Thymus (tissue), 11 donors: ENCODE measurements around the gene ARL5C. TPM values are rescaled to one million over a fixed set of nuclear protein-coding genes. Genes with fewer than 3 reads are reported as not detected.

ENCODE experiments used
- DNase-seq, 9 donors: peaks; one replicate each; pipeline ENCODE4 v3.0.0-alpha.2; 2013; ENCODE audit warnings: low spot score in 9 of 9, low read depth in 6 of 9, missing footprints in 1 of 9
- H3K27ac ChIP-seq, 2 donors: one replicate each; pipeline ENCODE4 v1.5.1; 2013; ENCODE audit warnings: control low read depth in 1 of 2, low read depth in 1 of 2, low read length in 1 of 2, mild to moderate bottlenecking in 1 of 2, moderate library complexity in 1 of 2
- H3K27me3 ChIP-seq, 2 donors: one replicate each; pipeline ENCODE4 v1.5.1; 2013; ENCODE audit warnings: low read length in 1 of 2; ENCODE audit not compliant: control insufficient read depth in 2 of 2, insufficient read depth in 1 of 2
- H3K36me3 ChIP-seq, 2 donors: one replicate each; pipeline ENCODE4 v1.5.1; 2013; ENCODE audit warnings: low read length in 1 of 2, mild to moderate bottlenecking in 1 of 2, moderate library complexity in 1 of 2; ENCODE audit not compliant: control insufficient read depth in 2 of 2, insufficient read depth in 2 of 2
- H3K4me1 ChIP-seq, 2 donors: one replicate each; pipeline ENCODE4 v1.5.1; 2013; ENCODE audit warnings: low read length in 2 of 2; ENCODE audit not compliant: control insufficient read depth in 2 of 2, insufficient read depth in 2 of 2
- H3K4me3 ChIP-seq, 2 donors: one replicate each; pipeline ENCODE4 v1.5.1; 2013; ENCODE audit warnings: low read length in 2 of 2, control low read depth in 1 of 2, mild to moderate bottlenecking in 1 of 2
- H3K9me3 ChIP-seq, 2 donors: one replicate each; pipeline ENCODE4 v1.5.1; 2013; ENCODE audit warnings: low read length in 1 of 2, mild to moderate bottlenecking in 1 of 2; ENCODE audit not compliant: control insufficient read depth in 2 of 2, insufficient read depth in 1 of 2
- WGBS: extraction: QIAGEN DNeasy Blood & Tissue Kit; methylation state at CpG from one replicate; pipeline ENCODE4 v1.1.7; 2013; 5-methylcytosine and 5-hydroxymethylcytosine counted together
- polyA plus RNA-seq: library from polyadenylated mRNA; stranded (reverse); fragments of 200-250 nt; gene quantifications from one replicate; pipeline ENCODE4 v1.2.3, GENCODE V29; 2013
- total RNA-seq: library from RNA; stranded (reverse); fragments of 120-200 nt; gene quantifications from one replicate; pipeline ENCODE4 v1.2.4, GENCODE V29; 2013
- donor health status: healthy.

The ARL5C gene
- total and polyA plus RNA-seq, 2 donors: 3.7 to 6.3 TPM

DNA sequence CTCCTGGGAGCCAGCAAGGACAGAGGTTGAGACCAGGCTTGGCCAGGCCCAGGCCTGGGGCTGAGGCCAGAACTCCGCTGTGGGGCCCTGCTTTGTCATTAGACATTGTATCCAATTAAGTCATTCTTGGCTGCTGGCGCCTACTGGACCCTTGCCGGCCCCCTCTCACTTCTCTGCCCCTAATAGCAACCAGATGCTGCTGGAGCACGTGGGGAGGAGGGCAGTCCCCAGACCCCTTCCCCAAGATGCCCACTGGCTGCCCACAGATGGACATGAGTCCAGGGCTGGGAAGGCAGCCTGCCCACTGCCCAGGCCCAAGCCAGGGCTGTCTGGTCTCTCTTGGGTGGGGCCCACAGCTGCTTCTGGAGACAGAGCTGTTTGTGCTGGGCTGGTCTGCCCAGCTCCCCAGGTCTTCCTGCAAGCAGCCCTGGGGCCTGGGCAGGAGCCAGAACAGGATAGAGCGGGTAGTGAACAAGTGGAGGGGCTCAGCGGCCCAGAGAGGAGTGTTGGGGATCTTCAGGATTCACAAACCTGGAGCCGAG lies 22.3 kb downstream of the ARL5C start:
- peak overlapping the region; percentile 36 to 75 for H3K27ac ChIP-seq
- H3K36me3 ChIP-seq: no peaks in the 10 kb centered on the region
- 95% methylated on average over 7 of the region's 7 CpGs for WGBS
- no peak overlapping the region for H3K4me3 ChIP-seq
- peaks cover 0 to 3% of the 10 kb centered on the region in 2 donors for H3K9me3 ChIP-seq
- DNase-seq: no peak
- H3K4me1 ChIP-seq: peaks cover 6 to 12% of the 10 kb centered on the region in 2 donors
- peaks cover 0 to 10% of the 10 kb centered on the region in 2 donors for H3K27me3 ChIP-seq

DNA sequence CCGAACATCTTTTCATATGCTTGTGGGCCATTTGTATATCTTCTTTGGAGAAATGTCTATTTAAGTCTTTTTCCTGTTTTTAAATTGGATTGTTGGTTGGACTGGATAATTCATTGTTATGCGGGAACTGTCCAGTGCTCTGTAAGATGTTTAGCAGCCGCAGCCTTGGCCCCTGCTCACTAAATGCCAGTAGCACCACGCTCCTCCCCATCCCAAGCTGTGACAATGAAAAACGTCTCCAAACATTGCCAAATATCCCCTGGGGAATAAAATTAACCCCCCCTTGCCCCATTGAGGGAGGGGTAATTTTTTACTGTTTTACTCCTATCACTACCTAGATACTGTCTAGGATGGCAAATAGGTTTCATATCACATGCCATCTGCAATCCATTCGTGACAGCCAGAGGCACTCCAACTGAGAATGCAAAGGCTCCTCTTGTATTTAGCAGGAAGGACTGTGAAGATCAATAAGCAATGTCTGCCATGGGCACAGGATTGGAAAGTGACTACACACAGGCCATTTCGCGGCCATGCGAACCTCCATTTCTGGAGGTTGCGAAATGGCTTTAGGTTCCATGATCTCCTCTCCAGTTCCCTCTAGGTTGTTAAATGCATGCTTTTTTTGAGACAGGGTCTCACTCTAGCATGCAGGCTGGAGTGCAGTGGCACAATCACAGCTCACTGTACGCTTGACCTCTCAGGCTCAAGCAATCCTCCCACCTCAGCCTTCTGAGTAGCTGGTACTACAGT lies 23.9 kb downstream of the ARL5C start:
- DNase-seq: no peak
- no peak overlapping the region for H3K4me3 ChIP-seq
- peaks cover 0 to 4% of the 10 kb centered on the region in 2 donors for H3K36me3 ChIP-seq
- WGBS: 98% methylated on average over 11 of the region's 11 CpGs
- H3K4me1 ChIP-seq: peaks cover 6 to 12% of the 10 kb centered on the region in 2 donors
- H3K27me3 ChIP-seq: peaks cover 0 to 3% of the 10 kb centered on the region in 2 donors
- H3K9me3 ChIP-seq: peaks cover 0 to 3% of the 10 kb centered on the region in 2 donors
- H3K27ac ChIP-seq: no peak overlapping the region

DNA sequence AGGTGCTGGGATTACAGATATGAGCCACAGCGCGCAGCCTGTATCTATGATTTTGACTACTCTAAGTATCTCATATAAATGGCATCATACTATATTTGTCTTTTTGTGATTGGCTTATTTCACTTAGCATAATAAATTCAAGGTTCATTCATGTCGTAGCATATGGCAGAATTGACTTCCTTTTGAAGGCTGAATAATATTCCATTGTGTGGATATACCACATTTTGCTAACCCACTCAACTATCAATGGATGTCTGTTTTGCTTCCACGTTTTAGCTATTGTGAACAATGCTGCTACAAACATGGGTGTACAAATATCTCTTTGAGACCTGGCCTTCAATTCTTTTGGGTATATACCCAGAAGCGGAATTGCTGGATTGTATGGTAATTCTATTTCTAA lies 24.7 kb downstream of the ARL5C start:
- H3K27ac ChIP-seq: no peak overlapping the region
- WGBS: over 99% methylated on average over 5 of the region's 5 CpGs
- H3K4me3 ChIP-seq: no peak overlapping the region
- H3K27me3 ChIP-seq: peaks cover 0 to 2% of the 10 kb centered on the region in 2 donors
- H3K9me3 ChIP-seq: peaks cover 0 to 3% of the 10 kb centered on the region in 2 donors
- H3K36me3 ChIP-seq: peaks cover 0 to 6% of the 10 kb centered on the region in 2 donors
- DNase-seq: no peak
- H3K4me1 ChIP-seq: peaks cover 6 to 12% of the 10 kb centered on the region in 2 donors

DNA sequence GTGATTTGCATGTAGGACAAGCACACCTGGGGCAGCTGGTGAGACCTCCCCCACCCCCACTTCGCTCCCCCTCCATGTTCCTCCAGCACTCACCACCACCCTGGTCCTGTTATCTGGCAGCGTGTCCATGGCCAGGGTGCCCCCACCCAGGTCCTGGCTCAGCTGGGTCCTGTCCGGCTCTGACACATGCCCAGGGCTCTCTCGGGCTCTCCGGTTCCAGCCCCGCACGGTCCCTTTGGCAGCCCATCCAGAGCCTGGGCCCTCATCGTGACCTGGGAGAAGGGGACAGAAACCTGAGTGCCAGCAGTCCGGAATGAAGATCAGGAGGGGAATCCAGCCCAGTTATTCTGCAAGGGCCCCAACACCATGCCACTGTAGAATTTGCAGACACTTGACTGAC lies 26.4 kb downstream of the ARL5C start:
- Histone ChIP-seq H3K4me1 (peaks cover 4 to 7% of the 10 kb centered on the region in 2 donors), H3K4me3 (no peak overlapping the region), H3K36me3 (peaks cover 0 to 10% of the 10 kb centered on the region in 2 donors), H3K27me3 (peaks cover 0 to 4% of the 10 kb centered on the region in 2 donors), H3K9me3 (peaks cover 0 to 3% of the 10 kb centered on the region in 2 donors), H3K27ac (no peak overlapping the region)
- 97% methylated on average over 9 of the region's 9 CpGs for WGBS
- DNase-seq: no peak

DNA sequence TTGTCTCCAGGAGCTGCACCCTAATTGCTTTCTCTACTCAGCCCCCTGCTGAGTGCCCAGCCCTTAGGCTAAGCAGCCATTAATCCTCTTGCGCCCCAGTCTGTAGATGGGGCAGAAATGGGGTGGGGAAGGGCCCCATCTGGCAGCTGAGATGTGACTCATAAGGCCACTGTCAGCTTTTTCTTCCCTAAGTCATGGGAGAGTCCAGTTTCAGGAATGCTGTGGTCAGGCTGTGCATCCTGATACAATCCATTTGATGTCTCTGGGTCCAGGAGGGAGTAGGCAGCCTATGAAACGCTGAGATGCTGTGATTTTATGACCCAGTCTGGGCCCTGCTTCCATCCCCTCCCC lies 26.8 kb downstream of the ARL5C start:
- peaks cover 0 to 3% of the 10 kb centered on the region in 2 donors for H3K9me3 ChIP-seq
- H3K36me3 ChIP-seq: peaks cover 0 to 10% of the 10 kb centered on the region in 2 donors
- H3K4me3 ChIP-seq: no peak overlapping the region
- H3K27me3 ChIP-seq: peaks cover 0 to 4% of the 10 kb centered on the region in 2 donors
- 92% methylated on average over 2 of the region's 2 CpGs for WGBS
- H3K27ac ChIP-seq: no peak overlapping the region
- peaks cover under 1 to 3% of the 10 kb centered on the region in 2 donors for H3K4me1 ChIP-seq
- no peak for DNase-seq

- 98% methylated on average over 13 of the region's 13 CpGs for WGBS
- H3K9me3 ChIP-seq: peaks cover 0 to 3% of the 10 kb centered on the region in 2 donors
- DNase-seq: no peak
- H3K4me3 ChIP-seq: no peak overlapping the region
- H3K36me3 ChIP-seq: peaks cover 0 to 12% of the 10 kb centered on the region in 2 donors
- H3K27me3 ChIP-seq: peaks cover 0 to 4% of the 10 kb centered on the region in 2 donors
- no peaks in the 10 kb centered on the region for H3K4me1 ChIP-seq
- H3K27ac ChIP-seq: no peak overlapping the region
Measured at GRCh38 chr17:39138431-39139160, 27.4 kb downstream of the ARL5C start.

GRCh38 chr17:39134878-39135277 lies 31.1 kb downstream of the ARL5C start:
- peaks cover 0 to 21% of the 10 kb centered on the region in 2 donors for H3K36me3 ChIP-seq
- no peak for DNase-seq
- H3K27me3 ChIP-seq: peaks cover 0 to 4% of the 10 kb centered on the region in 2 donors
- H3K4me1 ChIP-seq: peaks cover 0 to 4% of the 10 kb centered on the region in 2 donors
- H3K27ac ChIP-seq: no peak overlapping the region
- 90% methylated on average over 6 of the region's 6 CpGs for WGBS
- H3K4me3 ChIP-seq: no peak overlapping the region
- no peaks in the 10 kb centered on the region for H3K9me3 ChIP-seq

DNA sequence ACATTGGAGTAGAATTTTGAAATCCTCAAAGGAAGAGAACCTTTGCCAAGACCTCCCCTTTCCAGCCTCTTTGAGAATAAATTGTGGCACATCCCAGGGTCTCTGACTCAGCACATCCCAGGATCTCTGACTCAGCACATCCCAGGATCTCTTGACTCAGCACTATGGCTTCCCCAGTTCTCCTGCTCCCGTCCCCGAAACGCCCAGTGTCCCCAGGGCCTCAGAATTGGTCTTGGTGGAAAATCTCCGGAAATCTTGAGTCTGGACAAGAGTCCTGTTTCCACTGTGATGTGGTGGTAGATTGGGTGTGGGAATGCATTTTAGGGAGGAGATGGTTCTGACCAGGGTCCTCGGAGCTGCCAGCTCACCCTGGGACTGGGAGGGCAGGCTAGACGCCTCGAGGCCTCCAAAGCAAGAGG lies 33.8 kb downstream of the ARL5C start:
- H3K4me3 ChIP-seq: no peak overlapping the region

DNA sequence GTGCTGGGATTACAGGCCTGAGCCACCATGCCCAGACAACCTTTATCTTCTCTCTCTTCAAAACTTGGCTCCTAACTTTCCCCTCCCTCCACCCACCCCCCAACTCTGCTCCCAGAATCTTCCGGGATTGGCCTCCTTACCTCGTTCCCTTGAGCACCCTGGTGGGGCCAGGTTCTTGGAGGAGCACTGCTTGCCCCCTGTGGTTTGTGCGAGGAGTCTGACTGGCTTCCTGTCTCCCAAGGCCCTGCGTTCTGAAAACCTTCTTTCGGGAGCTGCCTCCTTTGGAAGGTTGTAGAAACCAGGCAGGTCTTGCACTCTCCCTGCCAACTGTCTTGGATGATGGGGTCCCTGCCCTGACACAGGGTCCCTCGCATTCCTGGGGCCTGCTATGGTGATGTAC lies 34.3 kb downstream of the ARL5C start:
- Histone ChIP-seq H3K27ac (no peak overlapping the region), H3K4me3 (no peak overlapping the region), H3K27me3 (peaks cover 0 to 2% of the 10 kb centered on the region in 2 donors), H3K9me3 (no peaks in the 10 kb centered on the region), H3K36me3 (peaks cover 0 to 18% of the 10 kb centered on the region in 2 donors), H3K4me1 (peaks cover 0 to 4% of the 10 kb centered on the region in 2 donors)
- no peak for DNase-seq
- 88% methylated on average over 6 of the region's 6 CpGs for WGBS

More for the DNA sequence above, 33.8 kb downstream of the ARL5C start:
- no peak for DNase-seq
- Histone ChIP-seq H3K27me3 (peaks cover 0 to 2% of the 10 kb centered on the region in 2 donors), H3K4me1 (peaks cover 0 to 4% of the 10 kb centered on the region in 2 donors), H3K9me3 (no peaks in the 10 kb centered on the region), H3K27ac (no peak overlapping the region), H3K36me3 (peaks cover 0 to 18% of the 10 kb centered on the region in 2 donors)
- 95% methylated on average over 7 of the region's 7 CpGs for WGBS
